Trophoblast cell (in vitro differentiated cells and primary cell): ENCODE measurements around the gene MCTP1.

ENCODE experiments used
- DNase-seq, 2 donors: peaks; one replicate each; pipeline ENCODE4 v3.0.0-alpha.2; 2016
- H2AFZ ChIP-seq: 2 replicates; pipeline ENCODE4 v1.6.1; 2013; ENCODE audit warnings: low read length, moderate library complexity, mild to moderate bottlenecking; ENCODE audit not compliant: insufficient read depth, poor library complexity
- H2AK5ac ChIP-seq: 2 replicates; pipeline ENCODE4 v1.6.1; 2013; ENCODE audit warnings: mild to moderate bottlenecking, low read length
- H2BK120ac ChIP-seq: 2 replicates; pipeline ENCODE4 v1.6.1; 2013; ENCODE audit warnings: low read length, mild to moderate bottlenecking, moderate library complexity; ENCODE audit not compliant: insufficient read depth, poor library complexity
- H2BK12ac ChIP-seq: 2 replicates; pipeline ENCODE4 v1.6.1; 2013; ENCODE audit warnings: mild to moderate bottlenecking, low read length, moderate library complexity
- H2BK5ac ChIP-seq: 2 replicates; pipeline ENCODE4 v1.6.1; 2013; ENCODE audit warnings: low read length, low read depth, moderate library complexity, mild to moderate bottlenecking; ENCODE audit not compliant: poor library complexity
- H3K14ac ChIP-seq: 2 replicates; pipeline ENCODE4 v1.6.1; 2013; ENCODE audit warnings: mild to moderate bottlenecking, low read length
- H3K18ac ChIP-seq: 2 replicates; pipeline ENCODE4 v1.6.1; 2013; ENCODE audit warnings: mild to moderate bottlenecking, low read length
- H3K23ac ChIP-seq: 2 replicates; pipeline ENCODE4 v1.6.1; 2013; ENCODE audit warnings: low read length
- H3K27ac ChIP-seq: 2 replicates; pipeline ENCODE4 v1.5.1; 2013; ENCODE audit warnings: low read depth, mild to moderate bottlenecking, inconsistent platforms, low read length, moderate library complexity
- H3K27me3 ChIP-seq: 2 replicates; pipeline ENCODE4 v1.6.1; 2013; ENCODE audit warnings: inconsistent platforms, mild to moderate bottlenecking, low read length, moderate library complexity; ENCODE audit not compliant: insufficient read depth
- H3K36me3 ChIP-seq, 2 experiments: 1 replicate in 1 of 2; 2 replicates in 1 of 2; pipeline ENCODE4 v1.6.1; 2013; ENCODE audit warnings: low read length in 2 of 2, mild to moderate bottlenecking in 2 of 2, moderate library complexity in 1 of 2; ENCODE audit not compliant: insufficient read depth in 2 of 2, control insufficient read depth in 1 of 2
- H3K4ac ChIP-seq: 2 replicates; pipeline ENCODE4 v1.6.1; 2013; ENCODE audit warnings: low read depth, mild to moderate bottlenecking, low read length, moderate library complexity
- H3K4me1 ChIP-seq, 2 experiments: 1 replicate in 1 of 2; 2 replicates in 1 of 2; pipeline ENCODE4 v1.6.1; 2013; ENCODE audit warnings: low read length in 2 of 2, mild to moderate bottlenecking in 2 of 2, moderate library complexity in 1 of 2; ENCODE audit not compliant: insufficient read depth in 2 of 2, control insufficient read depth in 1 of 2
- H3K4me2 ChIP-seq: 2 replicates; pipeline ENCODE4 v1.6.1; 2013; ENCODE audit warnings: inconsistent platforms, mild to moderate bottlenecking, low read length, moderate library complexity
- H3K4me3 ChIP-seq: 2 replicates; pipeline ENCODE4 v1.5.1; 2013; ENCODE audit warnings: mild to moderate bottlenecking, low read depth, low read length, inconsistent platforms
- H3K79me1 ChIP-seq: one replicate; pipeline ENCODE4 v1.6.1; 2013; ENCODE audit warnings: low read length
- H3K79me2 ChIP-seq: 2 replicates; pipeline ENCODE4 v1.6.1; 2013; ENCODE audit warnings: low read length, mild to moderate bottlenecking; ENCODE audit not compliant: control insufficient read depth, insufficient read depth, poor library complexity
- H3K9ac ChIP-seq: 2 replicates; pipeline ENCODE4 v1.6.1; 2013; ENCODE audit warnings: mild to moderate bottlenecking, low read length
- H3K9me3 ChIP-seq: 2 replicates; pipeline ENCODE4 v1.6.1; 2013; ENCODE audit warnings: low read depth, mild to moderate bottlenecking, control low read depth, inconsistent platforms, low read length; ENCODE audit not compliant: insufficient read depth
- H4K12ac ChIP-seq: 2 replicates; pipeline ENCODE4 v1.6.1; 2013; ENCODE audit warnings: low read depth, mild to moderate bottlenecking, low read length, moderate library complexity
- H4K8ac ChIP-seq: 2 replicates; pipeline ENCODE4 v1.6.1; 2013; ENCODE audit warnings: low read depth, mild to moderate bottlenecking, low read length, moderate library complexity
- H4K91ac ChIP-seq: one replicate; pipeline ENCODE4 v1.6.1; 2013; ENCODE audit warnings: low read depth, mild to moderate bottlenecking, low read length, moderate library complexity
- WGBS: extraction: QIAGEN DNeasy Blood & Tissue Kit; methylation state at CpG from one replicate; pipeline ENCODE4 v1.1.7; 2013; ENCODE audit warnings: missing lambda C conversion rate; ENCODE audit not compliant: insufficient read length, insufficient coverage; ENCODE audit errors: extremely low coverage; 5-methylcytosine and 5-hydroxymethylcytosine counted together

The MCTP1 gene

GRCh38 chr5:94746731-94747124, 538.2 kb downstream of the MCTP1 start:
- Histone ChIP-seq H3K4ac (no peak overlapping the region), H2AK5ac (no peak overlapping the region), H4K8ac (no peak overlapping the region), H3K27ac (no peak overlapping the region), H3K27me3 (no peaks in the 10 kb centered on the region), H3K79me1 (no peaks in the 10 kb centered on the region), H3K4me2 (no peak overlapping the region), H3K9ac (no peak overlapping the region), H3K18ac (no peak overlapping the region), H3K9me3 (no peaks in the 10 kb centered on the region), H3K4me3 (no peak overlapping the region), H3K14ac (no peak overlapping the region), H3K23ac (no peak overlapping the region), H2BK12ac (no peak overlapping the region), H3K36me3 (no peaks in the 10 kb centered on the region), H2BK120ac (no peak overlapping the region), H3K79me2 (no peaks in the 10 kb centered on the region), H4K91ac (no peak overlapping the region), H4K12ac (no peak overlapping the region), H2AFZ (no peak overlapping the region), H3K4me1 (no peaks in the 10 kb centered on the region), H2BK5ac (no peak overlapping the region)
- WGBS = no CpG with 5 or more reads among the region's 1 CpG
- DNase-seq = no peak

- H3K4me1 ChIP-seq = no peaks in the 10 kb centered on the region
- no peak overlapping the region for H2BK120ac ChIP-seq
- H2AFZ ChIP-seq = no peak overlapping the region
- no peak overlapping the region for H3K4me2 ChIP-seq
- H3K27ac ChIP-seq = no peak overlapping the region
- no peak overlapping the region for H4K91ac ChIP-seq
- no CpG with 5 or more reads among the region's 5 CpGs for WGBS
- no peak overlapping the region for H2BK12ac ChIP-seq
- H3K14ac ChIP-seq = no peak overlapping the region
- H3K23ac ChIP-seq = no peak overlapping the region
- H2AK5ac ChIP-seq = no peak overlapping the region
- no peaks in the 10 kb centered on the region for H3K9me3 ChIP-seq
- no peaks in the 10 kb centered on the region for H3K79me1 ChIP-seq
- no peak overlapping the region for H4K8ac ChIP-seq
- H3K36me3 ChIP-seq = no peaks in the 10 kb centered on the region
- H3K4ac ChIP-seq = no peak overlapping the region
- H3K9ac ChIP-seq = no peak overlapping the region
- DNase-seq = no peak
- H3K4me3 ChIP-seq = no peak overlapping the region
- H3K18ac ChIP-seq = no peak overlapping the region
- no peak overlapping the region for H2BK5ac ChIP-seq
- H3K27me3 ChIP-seq = no peaks in the 10 kb centered on the region
- H3K79me2 ChIP-seq = no peaks in the 10 kb centered on the region
- no peak overlapping the region for H4K12ac ChIP-seq
Measured at GRCh38 chr5:94745786-94746730, 538.8 kb downstream of the MCTP1 start.

GRCh38 chr5:94744906-94745305, 540.0 kb downstream of the MCTP1 start:
- H3K18ac ChIP-seq = no peak overlapping the region
- H3K79me1 ChIP-seq = no peaks in the 10 kb centered on the region
- H3K79me2 ChIP-seq = no peaks in the 10 kb centered on the region
- H3K4me3 ChIP-seq = no peak overlapping the region
- H2BK5ac ChIP-seq = no peak overlapping the region
- H3K4me1 ChIP-seq = no peaks in the 10 kb centered on the region
- H3K27ac ChIP-seq = no peak overlapping the region
- no peaks in the 10 kb centered on the region for H3K9me3 ChIP-seq
- H2BK120ac ChIP-seq = no peak overlapping the region
- H3K14ac ChIP-seq = no peak overlapping the region
- H2BK12ac ChIP-seq = no peak overlapping the region
- WGBS = no CpG with 5 or more reads among the region's 2 CpGs
- no peak overlapping the region for H4K91ac ChIP-seq
- no peak overlapping the region for H3K4ac ChIP-seq
- no peak for DNase-seq
- H4K8ac ChIP-seq = no peak overlapping the region
- H3K27me3 ChIP-seq = no peaks in the 10 kb centered on the region
- H3K36me3 ChIP-seq = no peaks in the 10 kb centered on the region
- H2AFZ ChIP-seq = no peak overlapping the region
- no peak overlapping the region for H3K23ac ChIP-seq
- H3K4me2 ChIP-seq = no peak overlapping the region
- no peak overlapping the region for H3K9ac ChIP-seq
- H4K12ac ChIP-seq = no peak overlapping the region
- H2AK5ac ChIP-seq = no peak overlapping the region

- no peaks in the 10 kb centered on the region for H3K79me2 ChIP-seq
Measured at GRCh38 chr5:94742852-94743251, 542.0 kb downstream of the MCTP1 start.

More at GRCh38 chr5:94742852-94743251, 542.0 kb downstream of the MCTP1 start:
- H3K36me3 ChIP-seq = no peaks in the 10 kb centered on the region
- no peak overlapping the region for H2AK5ac ChIP-seq
- H4K91ac ChIP-seq = no peak overlapping the region
- no peaks in the 10 kb centered on the region for H3K79me1 ChIP-seq
- DNase-seq = no peak
- WGBS = no CpG with 5 or more reads among the region's 4 CpGs
- no peak overlapping the region for H4K12ac ChIP-seq
- H3K4me3 ChIP-seq = no peak overlapping the region
- H3K27me3 ChIP-seq = no peaks in the 10 kb centered on the region
- no peak overlapping the region for H3K14ac ChIP-seq
- no peak overlapping the region for H3K9ac ChIP-seq
- no peak overlapping the region for H4K8ac ChIP-seq
- H3K18ac ChIP-seq = no peak overlapping the region
- H2BK5ac ChIP-seq = no peak overlapping the region
- H3K4me2 ChIP-seq = no peak overlapping the region
- no peaks in the 10 kb centered on the region for H3K4me1 ChIP-seq
- no peak overlapping the region for H2BK12ac ChIP-seq
- H3K9me3 ChIP-seq = no peaks in the 10 kb centered on the region
- H2BK120ac ChIP-seq = no peak overlapping the region
- no peak overlapping the region for H3K23ac ChIP-seq
- H3K27ac ChIP-seq = no peak overlapping the region
- no peak overlapping the region for H3K4ac ChIP-seq
- H2AFZ ChIP-seq = no peak overlapping the region
